G401 (cell line): Measurements from ENCODE around the gene CDKN2AIP. TPM values are rescaled to one million over a fixed set of nuclear protein-coding genes. Genes with fewer than 3 reads are reported as not detected.
"Not testable (repeated sequence)": the region's sequence is repeated elsewhere in the genome, so short reads cannot be mapped to it uniquely, and the experiment has no call there.

Experiments used
- DNase-seq: peaks from one replicate; pipeline ENCODE4 v3.0.0-alpha.2; 2015; ENCODE audit warnings: low spot score
- in situ Hi-C: cut with HindIII; loops from 2 replicates; pipeline ENCODE4 v1.10.0; 2016; ENCODE audit warnings: low sequenced_read_pairs, mixed read lengths
- total RNA-seq: library from RNA; depleted of rRNA; stranded (reverse); fragments of >200 nt; shearing (Covaris generic); gene quantifications from 2 replicates; pipeline ENCODE4 v1.2.3, GENCODE V29; 2014

The CDKN2AIP gene
- total RNA-seq, 1 experiment from 2014 or later, result 20.7 TPM

DNA sequence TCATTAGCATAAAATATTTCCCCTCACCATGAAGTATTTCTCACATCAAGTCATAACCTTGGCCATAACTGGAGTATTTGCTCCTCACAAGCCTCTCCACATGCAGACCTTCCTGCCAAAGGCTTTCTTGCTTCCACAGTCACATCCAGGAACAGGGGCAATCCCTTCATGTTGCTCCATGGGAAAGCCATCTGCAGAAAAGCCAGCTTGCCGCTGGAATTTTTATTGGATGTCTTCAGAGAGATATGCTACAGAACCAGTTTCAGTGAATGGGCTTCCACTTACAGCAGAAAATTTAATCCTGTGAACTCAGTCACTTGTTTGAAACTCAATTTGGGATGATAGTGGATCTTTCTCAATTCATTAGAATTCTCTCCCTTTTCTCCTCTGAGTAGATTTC lies 3.2 kb upstream of the CDKN2AIP start:
- DNase-seq, result no peak
- in situ Hi-C loops, result no loop called here

GRCh38 chr4:183443655-183444213 lies 702 bp upstream of the CDKN2AIP start:
- peak; percentile 66 for DNase-seq
- in situ Hi-C loops, result no loop called here

DNA sequence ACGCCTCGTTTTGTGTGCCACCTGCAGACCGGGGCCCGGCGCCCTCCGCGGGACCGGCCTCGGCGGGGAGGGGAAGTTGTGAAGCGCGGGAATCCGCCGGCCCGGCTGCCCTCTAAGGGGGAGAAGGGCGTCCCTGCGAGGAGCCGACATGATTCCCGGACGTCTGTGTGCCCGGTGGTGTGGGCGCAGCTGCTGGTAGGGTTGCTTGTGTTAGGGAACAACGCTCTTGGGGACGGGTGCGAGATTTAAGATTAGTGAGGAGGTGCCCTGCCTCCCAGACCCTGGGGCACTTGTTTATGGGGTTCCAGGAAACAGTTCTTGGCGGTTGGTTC lies 627 bp downstream of the CDKN2AIP start:
- no peak for DNase-seq

GRCh38 chr4:183447646-183448045 lies 3.2 kb downstream of the CDKN2AIP start:
- in situ Hi-C loops, result no loop called here
- DNase-seq, result no peak

More for the DNA sequence above, 627 bp downstream of the CDKN2AIP start:
- in situ Hi-C loops, result no loop called here

DNA sequence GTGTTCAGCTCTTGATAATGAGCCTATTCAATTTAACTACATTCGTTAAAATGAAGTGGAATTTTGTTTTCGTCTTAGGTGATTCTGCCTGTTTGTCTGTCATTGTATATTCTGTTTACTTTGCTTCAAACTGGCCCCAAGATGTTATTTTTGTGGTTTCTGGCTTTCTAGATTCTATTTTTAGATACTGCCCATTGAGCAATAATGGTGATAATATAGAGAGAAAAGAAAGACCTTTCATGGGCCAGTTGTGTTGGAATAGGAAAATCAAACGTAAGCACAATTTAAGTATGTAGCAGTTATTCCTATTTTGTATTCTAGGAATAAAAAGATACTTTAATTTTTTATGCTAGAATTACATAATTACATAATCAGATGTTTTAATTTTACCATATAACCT lies 4.0 kb downstream of the CDKN2AIP start:
- DNase-seq, result no peak
- in situ Hi-C loops, result no loop called here

- DNase-seq, result no peak
- in situ Hi-C loops, result no loop called here
Measured at GRCh38 chr4:183449193-183449882, 4.9 kb downstream of the CDKN2AIP start.

DNA sequence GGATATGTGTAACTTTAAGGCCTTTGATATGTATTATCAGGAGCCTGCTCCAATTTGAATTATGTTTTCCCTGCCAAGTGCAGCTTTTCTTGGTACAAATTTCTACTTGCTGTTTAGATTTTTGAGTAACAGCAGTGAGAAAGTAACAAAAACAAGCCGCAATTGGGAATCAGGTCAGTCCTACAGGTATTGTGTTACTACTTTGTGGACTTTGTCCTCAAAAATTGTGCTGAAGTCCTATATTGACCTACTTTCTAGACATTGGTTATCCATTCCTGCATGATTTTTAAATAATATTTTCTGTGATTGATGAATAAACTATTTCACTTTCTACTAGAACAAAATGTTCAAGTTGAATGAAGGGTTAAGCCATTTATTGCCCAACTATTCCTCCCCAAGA lies 5.7 kb downstream of the CDKN2AIP start:
- in situ Hi-C loops, result no loop called here
- no peak for DNase-seq

DNA sequence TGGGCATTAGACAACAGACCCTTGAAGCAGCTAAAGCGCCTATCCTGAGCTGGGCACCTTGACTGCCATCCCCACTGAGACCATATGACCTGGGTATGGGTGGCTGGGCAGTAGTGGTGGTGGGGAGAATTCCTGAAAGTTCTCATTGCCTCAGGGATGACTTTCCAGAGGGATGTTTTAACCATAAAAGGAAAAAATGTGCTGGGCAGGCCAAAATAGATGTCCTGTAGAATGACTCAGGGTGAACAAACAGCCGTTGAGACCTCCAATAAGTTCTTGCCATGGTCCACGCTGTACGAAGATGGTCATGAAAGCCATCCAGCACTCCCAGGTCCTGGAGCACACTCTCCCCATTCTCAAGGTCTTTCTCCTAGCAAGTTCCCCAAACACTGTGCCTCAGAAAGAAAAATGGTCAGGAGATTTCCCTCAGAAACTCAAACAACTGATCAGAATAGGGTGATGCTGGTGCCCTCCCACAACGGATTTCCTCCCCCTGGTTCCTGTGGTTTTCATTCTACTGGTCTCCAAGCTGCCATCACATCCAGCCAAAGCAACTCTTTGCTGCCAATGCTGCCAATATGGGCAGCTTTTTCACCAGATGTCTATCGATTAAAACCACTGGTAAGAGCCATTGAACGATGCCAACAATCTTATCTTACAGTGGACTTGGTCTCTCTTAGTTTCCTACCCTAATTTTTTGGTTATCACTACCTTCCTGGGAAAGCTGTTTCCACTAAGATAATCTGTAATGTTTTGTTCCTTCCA lies 11.2 kb downstream of the CDKN2AIP start:
- no peak for DNase-seq
- in situ Hi-C loops, result no loop called here

- no peak for DNase-seq
- in situ Hi-C loops, result no loop called here
Measured at GRCh38 chr4:183458005-183458404, 13.6 kb downstream of the CDKN2AIP start.

- DNase-seq, in situ Hi-C loops: not testable (repeated sequence)
Measured at GRCh38 chr4:183463903-183464619, 19.6 kb downstream of the CDKN2AIP start.

GRCh38 chr4:183465879-183466278 lies 21.4 kb downstream of the CDKN2AIP start:
- in situ Hi-C loops, DNase-seq: not testable (repeated sequence)

GRCh38 chr4:183467246-183467645 lies 22.8 kb downstream of the CDKN2AIP start:
- DNase-seq, result no peak
- in situ Hi-C loops, result no loop called here

GRCh38 chr4:183468210-183469095 lies 24.0 kb downstream of the CDKN2AIP start:
- in situ Hi-C loops, result no loop called here
- DNase-seq, result no peak

- in situ Hi-C loops, result no loop called here
- no peak for DNase-seq
Measured at GRCh38 chr4:183469285-183469684, 24.8 kb downstream of the CDKN2AIP start.

GRCh38 chr4:183469936-183470335 lies 25.5 kb downstream of the CDKN2AIP start:
- in situ Hi-C loops, result no loop called here
- no peak for DNase-seq

DNA sequence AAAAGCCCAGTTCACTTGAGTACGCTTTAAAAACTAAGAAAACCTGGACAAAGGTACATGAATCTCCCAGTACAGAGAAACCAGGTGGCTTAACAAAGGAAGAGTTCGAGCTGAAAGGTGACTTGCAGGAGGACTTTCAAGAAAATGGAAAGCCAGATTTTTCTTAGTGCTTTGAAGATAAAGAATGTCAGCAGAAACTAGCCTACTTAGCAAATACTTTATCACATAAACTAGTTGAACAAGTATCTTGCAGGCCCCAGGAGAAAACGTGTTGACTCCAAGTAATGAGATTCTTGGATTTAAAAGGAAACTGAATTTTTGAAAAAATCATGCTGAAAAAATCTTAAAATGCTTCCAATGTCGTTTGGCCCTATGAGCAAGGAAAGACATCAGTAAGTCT lies 26.4 kb downstream of the CDKN2AIP start:
- in situ Hi-C loops, result no loop called here
- no peak for DNase-seq

DNA sequence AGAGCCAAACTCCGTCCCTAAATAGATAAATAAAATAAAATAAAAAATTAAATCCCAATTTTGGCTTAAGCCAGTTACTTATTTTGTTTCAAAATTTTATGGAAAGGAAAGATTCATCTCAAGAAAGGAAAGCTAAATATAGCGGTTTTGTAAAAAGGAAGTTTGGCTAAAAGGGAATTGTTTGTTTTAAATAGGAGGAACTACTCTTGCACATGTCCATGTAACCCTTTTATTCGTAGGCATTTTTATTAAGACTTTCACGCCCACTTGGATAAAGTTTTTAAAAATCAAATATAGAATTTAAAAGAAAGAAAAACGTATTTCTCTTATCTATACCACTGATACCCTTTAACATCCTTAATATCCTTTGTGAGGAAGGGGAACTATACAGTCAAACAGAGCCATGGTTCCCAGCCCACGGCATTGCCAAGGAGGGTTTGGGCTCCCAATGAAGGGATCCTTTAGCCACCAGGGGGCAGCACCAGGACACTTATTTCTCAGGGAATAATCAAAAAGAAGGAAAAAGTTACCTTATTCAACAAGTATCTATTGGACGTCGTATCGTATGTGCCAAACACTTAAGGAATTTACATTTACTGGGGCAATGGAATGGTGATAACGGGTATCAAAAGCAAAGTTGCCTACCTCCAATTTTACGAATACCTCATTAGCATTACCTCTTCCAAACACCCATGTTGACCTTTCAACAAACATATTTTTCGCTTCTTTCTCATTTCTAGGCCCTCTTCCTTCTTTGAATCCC lies 27.7 kb downstream of the CDKN2AIP start:
- DNase-seq, result peak; percentile 77
- in situ Hi-C loops, result no loop called here

DNA sequence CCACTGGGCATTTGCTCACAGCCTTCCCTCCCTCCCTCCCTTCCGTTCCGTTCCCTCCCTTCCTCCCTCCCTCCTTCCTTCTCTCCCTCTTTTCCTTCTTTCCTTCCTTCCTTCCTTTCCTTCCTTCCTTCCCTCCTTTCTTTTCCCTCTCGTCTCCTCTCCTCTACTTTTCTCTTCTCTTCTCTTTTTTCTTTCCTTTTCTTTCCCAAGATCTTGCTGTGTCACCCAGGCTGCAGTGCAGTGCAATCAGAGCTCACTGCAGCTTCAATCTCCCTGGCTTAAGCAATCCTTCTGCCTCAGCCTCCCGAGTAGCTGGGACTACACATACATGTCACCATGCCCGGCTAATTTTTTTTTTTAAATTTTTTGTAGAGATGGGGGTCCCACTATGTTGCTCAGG lies 33.7 kb downstream of the CDKN2AIP start:
- in situ Hi-C loops, result no loop called here
- DNase-seq, result no peak
